ENCODE measurements around the gene INSIG2.
A peak's percentile ranks its signal among the peaks of the same experiment; 100 is the strongest.

INSIG2 gene

GRCh38 chr2:118146315-118147283 lies 58.3 kb downstream of the INSIG2 start:
- Histone ChIP-seq H3K36me3 (ENCODE audit: control insufficient read depth in 1 of 2, insufficient read depth in 2 of 2, low read length in 2 of 2) (no peaks in the 10 kb centered on the region), H3K27me3 (ENCODE audit: control insufficient read depth in 1 of 2, insufficient read depth in 2 of 2, low read length in 2 of 2) (no peaks in the 10 kb centered on the region), H3K27ac (ENCODE audit: low read depth, low read length) (no peak overlapping the region), H3K4me1 (ENCODE audit: control insufficient read depth in 1 of 2, insufficient read depth in 2 of 2, low read length in 2 of 2) (peaks cover 6 to 7% of the 10 kb centered on the region in 2 donors), H3K4me3 (ENCODE audit: low read depth in 1 of 2, low read length in 2 of 2) (peak overlapping the region in 1 of 2 donors; percentile 28), H3K9ac (ENCODE audit: low read depth in 1 of 2, low read length in 2 of 2) (no peak overlapping the region), H3K9me3 (ENCODE audit: control insufficient read depth in 1 of 2, low read length in 2 of 2) (no peaks in the 10 kb centered on the region)

- Histone ChIP-seq H3K27ac (ENCODE audit: low read depth, low read length) (no peak overlapping the region), H3K36me3 (ENCODE audit: control insufficient read depth in 1 of 2, insufficient read depth in 2 of 2, low read length in 2 of 2) (no peaks in the 10 kb centered on the region), H3K9ac (ENCODE audit: low read depth in 1 of 2, low read length in 2 of 2) (no peak overlapping the region), H3K27me3 (ENCODE audit: control insufficient read depth in 1 of 2, insufficient read depth in 2 of 2, low read length in 2 of 2) (no peaks in the 10 kb centered on the region), H3K9me3 (ENCODE audit: control insufficient read depth in 1 of 2, low read length in 2 of 2) (no peaks in the 10 kb centered on the region), H3K4me3 (ENCODE audit: low read depth in 1 of 2, low read length in 2 of 2) (no peak overlapping the region), H3K4me1 (ENCODE audit: control insufficient read depth in 1 of 2, insufficient read depth in 2 of 2, low read length in 2 of 2) (peaks cover 6 to 7% of the 10 kb centered on the region in 2 donors)
Observed at GRCh38 chr2:118148133-118148532, 59.9 kb downstream of the INSIG2 start.

GRCh38 chr2:118148809-118149208 lies 60.5 kb downstream of the INSIG2 start:
- no peak overlapping the region for H3K4me3 ChIP-seq (ENCODE audit: low read depth in 1 of 2, low read length in 2 of 2)
- H3K9ac ChIP-seq (ENCODE audit: low read depth in 1 of 2, low read length in 2 of 2), result no peak overlapping the region
- H3K27ac ChIP-seq (ENCODE audit: low read depth, low read length), result no peak overlapping the region
- no peaks in the 10 kb centered on the region for H3K36me3 ChIP-seq (ENCODE audit: control insufficient read depth in 1 of 2, insufficient read depth in 2 of 2, low read length in 2 of 2)
- H3K9me3 ChIP-seq (ENCODE audit: control insufficient read depth in 1 of 2, low read length in 2 of 2), result no peaks in the 10 kb centered on the region
- peaks cover 6 to 7% of the 10 kb centered on the region in 2 donors for H3K4me1 ChIP-seq (ENCODE audit: control insufficient read depth in 1 of 2, insufficient read depth in 2 of 2, low read length in 2 of 2)
- no peaks in the 10 kb centered on the region for H3K27me3 ChIP-seq (ENCODE audit: control insufficient read depth in 1 of 2, insufficient read depth in 2 of 2, low read length in 2 of 2)

- Histone ChIP-seq H3K4me1 (ENCODE audit: control insufficient read depth in 1 of 2, insufficient read depth in 2 of 2, low read length in 2 of 2) (peaks cover 6 to 7% of the 10 kb centered on the region in 2 donors), H3K36me3 (ENCODE audit: control insufficient read depth in 1 of 2, insufficient read depth in 2 of 2, low read length in 2 of 2) (no peaks in the 10 kb centered on the region), H3K4me3 (ENCODE audit: low read depth in 1 of 2, low read length in 2 of 2) (no peak overlapping the region), H3K9ac (ENCODE audit: low read depth in 1 of 2, low read length in 2 of 2) (no peak overlapping the region), H3K27me3 (ENCODE audit: control insufficient read depth in 1 of 2, insufficient read depth in 2 of 2, low read length in 2 of 2) (no peaks in the 10 kb centered on the region), H3K9me3 (ENCODE audit: control insufficient read depth in 1 of 2, low read length in 2 of 2) (no peaks in the 10 kb centered on the region), H3K27ac (ENCODE audit: low read depth, low read length) (no peak overlapping the region)
Observed at GRCh38 chr2:118150294-118150693, 62.0 kb downstream of the INSIG2 start.

GRCh38 chr2:118151831-118152230 lies 63.6 kb downstream of the INSIG2 start:
- no peak overlapping the region for H3K9ac ChIP-seq (ENCODE audit: low read depth in 1 of 2, low read length in 2 of 2)
- H3K36me3 ChIP-seq (ENCODE audit: control insufficient read depth in 1 of 2, insufficient read depth in 2 of 2, low read length in 2 of 2), result no peaks in the 10 kb centered on the region
- peaks cover 0 to 6% of the 10 kb centered on the region in 2 donors for H3K4me1 ChIP-seq (ENCODE audit: control insufficient read depth in 1 of 2, insufficient read depth in 2 of 2, low read length in 2 of 2)
- no peaks in the 10 kb centered on the region for H3K9me3 ChIP-seq (ENCODE audit: control insufficient read depth in 1 of 2, low read length in 2 of 2)
- no peaks in the 10 kb centered on the region for H3K27me3 ChIP-seq (ENCODE audit: control insufficient read depth in 1 of 2, insufficient read depth in 2 of 2, low read length in 2 of 2)
- H3K27ac ChIP-seq (ENCODE audit: low read depth, low read length), result no peak overlapping the region
- H3K4me3 ChIP-seq (ENCODE audit: low read depth in 1 of 2, low read length in 2 of 2), result no peak overlapping the region

- Histone ChIP-seq H3K27ac (ENCODE audit: low read depth, low read length) (no peak overlapping the region), H3K9me3 (ENCODE audit: control insufficient read depth in 1 of 2, low read length in 2 of 2) (no peaks in the 10 kb centered on the region), H3K9ac (ENCODE audit: low read depth in 1 of 2, low read length in 2 of 2) (no peak overlapping the region), H3K27me3 (ENCODE audit: control insufficient read depth in 1 of 2, insufficient read depth in 2 of 2, low read length in 2 of 2) (no peaks in the 10 kb centered on the region), H3K36me3 (ENCODE audit: control insufficient read depth in 1 of 2, insufficient read depth in 2 of 2, low read length in 2 of 2) (no peaks in the 10 kb centered on the region), H3K4me1 (ENCODE audit: control insufficient read depth in 1 of 2, insufficient read depth in 2 of 2, low read length in 2 of 2) (peaks cover 0 to 2% of the 10 kb centered on the region in 2 donors), H3K4me3 (ENCODE audit: low read depth in 1 of 2, low read length in 2 of 2) (no peak overlapping the region)
Observed at GRCh38 chr2:118153433-118153832, 65.2 kb downstream of the INSIG2 start.

GRCh38 chr2:118154176-118154575 lies 65.9 kb downstream of the INSIG2 start:
- no peaks in the 10 kb centered on the region for H3K36me3 ChIP-seq (ENCODE audit: control insufficient read depth in 1 of 2, insufficient read depth in 2 of 2, low read length in 2 of 2)
- no peaks in the 10 kb centered on the region for H3K9me3 ChIP-seq (ENCODE audit: control insufficient read depth in 1 of 2, low read length in 2 of 2)
- no peak overlapping the region for H3K4me3 ChIP-seq (ENCODE audit: low read depth in 1 of 2, low read length in 2 of 2)
- H3K9ac ChIP-seq (ENCODE audit: low read depth in 1 of 2, low read length in 2 of 2), result no peak overlapping the region
- H3K4me1 ChIP-seq (ENCODE audit: control insufficient read depth in 1 of 2, insufficient read depth in 2 of 2, low read length in 2 of 2), result no peaks in the 10 kb centered on the region
- no peak overlapping the region for H3K27ac ChIP-seq (ENCODE audit: low read depth, low read length)
- no peaks in the 10 kb centered on the region for H3K27me3 ChIP-seq (ENCODE audit: control insufficient read depth in 1 of 2, insufficient read depth in 2 of 2, low read length in 2 of 2)

Data from duodenal mucosa (tissue), 2 donors.